Cerebellar cortex (tissue), 1 donor: ENCODE results near the gene POU6F2.

ENCODE experiments used
- DNase-seq: peaks from one replicate; pipeline ENCODE4 v3.0.0-alpha.2; 2015; ENCODE audit warnings: low spot score

The POU6F2 gene

GRCh38 chr7:39259391-39260003, 281.8 kb downstream of the POU6F2 start:
- no peak for DNase-seq

DNA sequence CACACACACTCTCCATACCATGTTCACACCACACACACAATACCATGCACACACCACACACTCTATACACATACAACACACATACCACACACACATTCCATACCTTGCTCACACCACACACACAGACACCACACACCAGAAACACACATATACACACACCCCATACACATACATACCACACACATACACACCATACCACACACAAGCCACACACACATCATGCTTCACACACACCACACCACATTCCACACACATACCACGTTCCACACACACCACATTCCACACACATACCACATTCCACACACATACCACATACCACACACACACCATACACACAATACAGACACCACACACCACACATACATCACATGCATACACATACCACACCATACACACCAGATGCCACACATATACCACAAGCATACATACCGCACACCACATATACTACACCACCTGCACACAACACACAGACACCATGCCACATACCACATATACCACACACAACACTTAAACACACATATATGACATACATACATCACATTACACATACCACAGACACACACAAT, 282.7 kb downstream of the POU6F2 start:
- no peak for DNase-seq

DNA sequence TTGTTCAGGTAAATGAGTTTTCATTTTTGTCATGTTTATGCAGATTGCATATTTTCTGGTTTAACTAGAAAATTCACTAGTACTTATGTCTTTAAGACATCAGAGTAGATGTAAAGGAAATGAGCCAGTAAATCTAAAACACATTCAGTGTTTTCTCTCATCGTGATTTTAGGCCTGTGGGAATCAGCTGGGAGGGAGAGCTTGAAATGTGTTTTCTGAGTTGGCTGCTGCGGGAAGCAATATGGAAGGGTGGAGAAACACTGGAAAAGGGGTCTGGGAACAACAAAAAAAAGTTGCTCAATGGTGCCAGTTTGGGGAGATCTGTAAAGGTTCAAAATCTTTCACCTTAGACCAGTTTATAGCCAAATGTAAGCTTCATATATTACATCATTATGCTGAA, 284.1 kb downstream of the POU6F2 start:
- no peak for DNase-seq

DNA sequence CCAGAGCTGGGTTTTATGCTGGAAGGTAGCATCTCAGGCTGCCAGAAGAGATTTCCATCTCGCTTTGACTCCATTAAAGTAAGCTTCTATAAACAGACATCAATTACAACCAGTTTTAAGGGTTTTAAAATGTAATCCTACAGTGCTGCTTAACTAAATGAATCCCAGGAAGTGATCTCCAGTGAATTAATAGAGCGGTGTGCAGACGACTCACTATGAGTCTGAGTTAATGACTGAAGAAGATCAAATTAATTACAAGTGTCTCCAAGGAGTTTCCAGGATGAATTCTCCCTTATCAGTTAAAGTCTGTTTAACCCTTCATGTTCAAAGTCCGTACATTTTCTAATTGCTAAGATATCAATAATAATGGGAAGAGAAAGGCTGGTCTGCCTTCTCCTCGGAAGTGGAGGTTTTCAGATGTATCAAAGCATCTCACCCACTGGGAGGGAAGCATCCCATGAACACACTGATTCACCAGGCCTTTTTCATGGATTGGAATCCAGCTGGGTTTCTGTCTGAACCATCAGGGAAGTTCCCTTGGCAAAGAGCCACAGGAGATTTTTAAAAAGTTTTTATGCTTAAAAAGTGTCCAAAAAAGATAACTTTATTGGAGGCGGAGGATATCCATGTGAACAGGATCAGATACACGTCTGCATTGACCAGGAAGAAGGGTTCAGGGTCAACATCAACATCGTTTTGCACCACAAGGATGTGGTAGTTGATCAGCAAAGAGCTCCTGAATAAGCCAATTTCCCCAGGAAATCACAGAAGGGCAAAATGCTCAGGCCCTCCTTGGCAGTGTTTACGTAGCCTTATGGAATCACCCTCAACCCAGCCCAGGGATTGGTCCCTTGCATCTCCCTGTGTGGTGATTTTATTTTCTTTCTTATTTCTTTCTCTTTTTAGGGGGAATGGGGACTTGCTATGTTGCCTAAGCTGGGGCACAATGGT, 288.2 kb downstream of the POU6F2 start:
- DNase-seq: no peak

DNA sequence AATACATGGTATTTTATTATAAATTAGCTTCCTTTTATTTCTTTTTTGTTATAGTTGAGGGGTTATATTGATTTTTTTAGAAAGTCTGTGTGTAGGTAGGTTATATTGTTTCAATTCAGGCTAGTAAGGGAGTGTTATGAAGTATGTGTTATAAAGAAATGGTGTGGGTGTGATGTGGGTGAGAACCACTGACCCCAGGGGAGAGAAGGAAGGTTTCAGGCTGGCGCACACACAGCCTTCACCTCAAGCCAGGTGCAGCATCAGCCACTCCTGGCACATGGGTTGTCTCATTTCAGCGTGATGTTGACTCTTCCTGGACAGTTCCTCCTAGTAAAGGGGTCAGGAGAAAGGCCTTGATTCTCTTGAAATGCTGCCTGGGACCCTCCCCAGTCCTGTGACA, 291.3 kb downstream of the POU6F2 start:
- DNase-seq: no peak

- DNase-seq: no peak
Measured at GRCh38 chr7:39270018-39270417, 292.3 kb downstream of the POU6F2 start.

- DNase-seq: no peak
Measured at GRCh38 chr7:39271402-39271801, 293.7 kb downstream of the POU6F2 start.

- DNase-seq: no peak
Measured at GRCh38 chr7:39272111-39272510, 294.4 kb downstream of the POU6F2 start.

- DNase-seq: no peak
Measured at GRCh38 chr7:39272691-39273090, 295.0 kb downstream of the POU6F2 start.

GRCh38 chr7:39280337-39280736, 302.6 kb downstream of the POU6F2 start:
- no peak for DNase-seq

- DNase-seq: no peak
Measured at GRCh38 chr7:39285256-39285655, 307.5 kb downstream of the POU6F2 start.

DNA sequence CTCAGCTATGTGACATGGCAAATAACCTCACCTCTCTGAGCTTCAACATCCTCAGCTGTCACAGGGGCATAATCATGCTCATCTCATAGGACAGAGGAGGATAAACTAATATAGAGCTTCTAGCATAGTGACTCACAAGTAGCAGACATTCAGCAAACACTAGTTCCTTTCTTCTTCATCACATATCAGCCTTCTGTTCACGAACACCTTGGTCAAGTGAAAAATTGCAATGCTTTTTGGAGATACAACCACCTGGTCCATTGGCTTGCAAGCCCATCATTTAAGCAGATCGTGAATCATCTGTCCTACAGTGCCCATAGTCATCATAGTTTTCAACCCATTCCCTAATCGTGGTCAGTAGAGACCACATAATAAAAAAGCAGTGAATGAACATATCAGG, 310.6 kb downstream of the POU6F2 start:
- no peak for DNase-seq

- DNase-seq: no peak
Measured at GRCh38 chr7:39291628-39292410, 314.1 kb downstream of the POU6F2 start.

DNA sequence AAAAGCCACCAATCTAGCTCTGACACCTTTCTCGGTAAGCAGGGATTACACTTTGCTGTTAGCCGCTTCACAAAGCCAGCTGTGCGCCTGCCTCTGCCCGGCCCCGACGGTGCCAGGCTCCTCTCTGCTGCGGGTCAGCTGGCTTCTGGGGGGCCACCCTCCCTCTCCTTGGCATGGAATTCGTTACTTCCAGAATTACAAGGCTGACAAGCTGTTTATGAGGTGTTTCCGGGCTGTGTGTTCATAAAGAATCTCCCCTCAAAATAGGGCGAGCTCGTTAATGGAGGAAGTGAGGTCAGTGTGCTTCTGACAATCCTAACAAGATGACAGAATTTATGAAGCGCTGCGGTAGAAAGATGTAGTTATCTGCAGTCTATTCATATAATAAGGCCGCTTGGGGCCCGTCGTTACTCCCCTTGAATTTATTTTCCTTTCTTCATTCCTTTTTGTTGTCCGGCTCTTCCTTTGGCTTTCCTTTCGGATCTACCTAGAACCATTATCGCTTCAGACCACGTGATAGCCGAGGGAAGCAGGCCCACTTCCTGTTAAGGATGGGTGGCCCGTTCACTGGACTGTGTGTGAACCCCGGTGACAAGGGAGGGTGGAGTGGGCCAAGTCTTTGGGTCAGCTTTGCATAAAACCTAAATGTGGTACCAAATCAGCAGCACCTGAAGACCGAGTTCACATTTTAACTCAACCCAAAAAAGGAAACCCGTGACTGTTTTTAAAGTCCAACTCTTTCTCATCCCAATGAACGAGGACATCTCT, 315.5 kb downstream of the POU6F2 start:
- DNase-seq: no peak

DNA sequence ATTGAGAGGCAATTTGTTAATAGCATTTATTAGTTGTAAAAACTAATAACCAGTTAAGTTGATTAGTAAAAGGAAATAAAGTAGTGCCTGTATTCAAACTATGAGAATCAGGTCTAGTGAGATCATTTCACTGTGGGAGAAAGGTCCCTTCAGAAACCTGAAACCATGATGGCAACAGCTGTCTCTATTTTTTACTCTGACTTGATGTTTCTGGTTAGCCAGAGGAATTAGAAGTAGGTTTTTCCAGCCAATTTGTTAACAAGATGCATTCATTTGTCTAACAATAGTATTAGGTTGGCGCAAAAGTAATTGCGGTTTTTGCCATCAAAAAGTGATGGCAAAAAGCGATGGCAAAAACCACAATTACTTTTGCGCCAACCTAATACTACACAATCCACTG, 316.3 kb downstream of the POU6F2 start:
- DNase-seq: no peak

DNA sequence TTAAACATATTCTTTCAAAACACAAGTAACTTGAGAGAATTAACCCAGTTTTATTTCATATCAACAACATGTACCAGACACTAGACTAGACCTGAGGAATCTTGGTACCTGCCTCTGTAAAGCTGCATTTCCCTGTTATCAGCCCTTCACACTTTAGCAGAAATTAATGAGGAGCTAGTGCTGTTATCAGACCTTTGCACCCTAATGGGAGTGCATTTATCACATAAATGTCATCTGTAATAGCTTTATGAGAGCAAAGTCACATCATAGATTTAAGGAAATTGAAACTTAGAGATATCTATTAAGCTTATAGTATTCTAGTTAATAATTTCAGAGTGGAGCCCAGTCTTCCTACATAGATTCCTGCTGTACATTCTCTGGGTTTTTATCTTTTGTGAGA, 318.1 kb downstream of the POU6F2 start:
- no peak for DNase-seq

- no peak for DNase-seq
Measured at GRCh38 chr7:39299695-39300094, 322.0 kb downstream of the POU6F2 start.

GRCh38 chr7:39300276-39300675, 322.6 kb downstream of the POU6F2 start:
- no peak for DNase-seq

GRCh38 chr7:39301543-39301942, 323.8 kb downstream of the POU6F2 start:
- DNase-seq: no peak

DNA sequence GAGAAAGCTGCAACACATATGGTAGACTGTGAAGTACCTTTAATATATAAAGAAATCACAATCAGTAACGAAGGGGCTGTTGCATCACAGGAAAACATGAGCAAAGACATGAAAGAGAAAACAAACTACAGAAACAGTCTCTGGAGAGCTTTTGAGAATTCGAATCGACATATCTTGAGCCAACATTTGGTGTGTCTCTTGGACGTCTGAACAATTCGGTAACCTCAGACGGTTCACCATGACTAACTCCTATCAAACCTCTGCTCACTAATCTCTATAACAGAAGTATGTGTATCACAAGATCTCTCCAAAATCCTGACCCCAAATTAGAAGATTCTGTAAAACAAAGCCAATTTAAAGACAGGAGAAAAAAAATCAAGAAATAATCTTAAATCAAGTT, 326.5 kb downstream of the POU6F2 start:
- no peak for DNase-seq

DNA sequence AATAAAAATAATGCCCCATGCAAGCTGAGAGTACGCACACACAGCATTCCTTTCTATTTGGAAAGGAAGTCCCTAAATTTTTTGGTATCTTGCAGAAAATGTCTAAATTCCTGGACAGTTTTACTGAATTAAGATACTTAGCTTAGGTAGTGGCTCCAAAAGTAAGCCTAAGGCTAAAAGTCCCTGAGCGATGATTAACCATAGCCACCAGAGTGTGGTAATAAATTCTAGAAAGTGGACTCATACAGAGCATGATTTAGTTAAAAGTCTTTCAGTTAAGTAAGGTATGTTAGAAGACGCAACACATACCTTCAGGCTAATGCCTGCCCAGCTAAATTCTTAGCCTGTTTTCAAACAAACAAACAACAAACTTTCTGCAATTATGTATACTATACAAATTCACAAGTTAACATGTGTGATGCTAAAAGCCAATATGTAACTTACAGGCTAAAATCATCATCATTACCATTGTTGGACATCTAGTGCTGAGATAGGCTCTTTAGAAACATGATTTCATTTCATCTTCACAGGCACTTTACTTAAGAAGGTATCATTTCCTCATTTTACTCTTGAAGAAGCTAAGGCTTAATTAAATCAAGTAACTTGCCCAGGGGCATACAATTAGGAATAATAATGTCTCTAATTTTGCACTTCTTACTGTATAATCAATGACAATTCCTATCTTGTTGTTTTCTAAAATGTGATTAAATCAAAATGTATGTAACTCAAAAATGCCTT, 327.1 kb downstream of the POU6F2 start:
- DNase-seq: no peak
